ENCODE measurements around the gene APAF1. TPM values are rescaled to one million over a fixed set of nuclear protein-coding genes. Genes with fewer than 3 reads are reported as not detected.

APAF1 gene
- total and polyA plus RNA-seq, 11 donors = 2.5 to 11.6 (median 3.7) TPM

GRCh38 chr12:98757455-98757854 lies 112.4 kb downstream of the APAF1 start:
- TF ChIP-seq POLR2A (IDR thresholded peaks at IDR 0.05) (no peak), CTCF (IDR thresholded peaks at IDR 0.05) (no peak)
- no peak overlapping the region for H3K4me3 ChIP-seq
- no peaks in the 10 kb centered on the region for H3K4me1 ChIP-seq
- ATAC-seq = no peak
- no peaks in the 10 kb centered on the region for H3K9me3 ChIP-seq
- no peak overlapping the region for H3K27ac ChIP-seq
- intact Hi-C loops (cut with DNase I) = no loop called here
- DNase-seq = no peak
- 53 to 81% (median 59%) methylated on average over 3 to 4 of the region's 4 CpGs for WGBS, 4 donors
- H3K27me3 ChIP-seq = no peaks in the 10 kb centered on the region
- no peaks in the 10 kb centered on the region for H3K36me3 ChIP-seq

GRCh38 chr12:98758331-98758730 lies 113.2 kb downstream of the APAF1 start:
- WGBS, 4 donors = 41 to 66% (median 52%) methylated on average over 3 of the region's 3 CpGs
- Histone ChIP-seq H3K9me3 (no peaks in the 10 kb centered on the region), H3K27ac (no peak overlapping the region), H3K36me3 (no peaks in the 10 kb centered on the region), H3K27me3 (no peaks in the 10 kb centered on the region), H3K4me1 (no peaks in the 10 kb centered on the region), H3K4me3 (no peak overlapping the region)
- TF ChIP-seq CTCF (IDR thresholded peaks at IDR 0.05) = no peak
- no peak for TF ChIP-seq POLR2A (IDR thresholded peaks at IDR 0.05)
- intact Hi-C loops (cut with DNase I) = no loop called here
- ATAC-seq (peak in 1 of 4 donors; percentile 46), DNase-seq (peak in 2 of 5 donors; percentile 43)

GRCh38 chr12:98763656-98764055 lies 118.6 kb downstream of the APAF1 start:
- ATAC-seq = no peak

GRCh38 chr12:98767248-98767647 lies 122.2 kb downstream of the APAF1 start:
- Histone ChIP-seq H3K4me3 (no peak overlapping the region), H3K9me3 (no peaks in the 10 kb centered on the region), H3K4me1 (no peaks in the 10 kb centered on the region), H3K27ac (no peak overlapping the region), H3K36me3 (no peaks in the 10 kb centered on the region), H3K27me3 (no peaks in the 10 kb centered on the region)
- intact Hi-C loops (cut with DNase I) = no loop called here
- DNase-seq (no peak), ATAC-seq (no peak)
- 78 to 85% (median 83%) methylated on average over 9 of the region's 9 CpGs for WGBS, 4 donors
- TF ChIP-seq POLR2A (IDR thresholded peaks at IDR 0.05) (no peak), CTCF (IDR thresholded peaks at IDR 0.05) (no peak)

More at GRCh38 chr12:98763656-98764055, 118.6 kb downstream of the APAF1 start:
- Histone ChIP-seq H3K4me3 (no peak overlapping the region), H3K4me1 (no peaks in the 10 kb centered on the region), H3K27me3 (no peaks in the 10 kb centered on the region), H3K27ac (no peak overlapping the region), H3K9me3 (no peaks in the 10 kb centered on the region), H3K36me3 (no peaks in the 10 kb centered on the region)
- DNase-seq = no peak
- TF ChIP-seq POLR2A (IDR thresholded peaks at IDR 0.05) = no peak
- no peak for TF ChIP-seq CTCF (IDR thresholded peaks at IDR 0.05)
- intact Hi-C loops (cut with DNase I) = no loop called here
- 93 to 95% (median 94%) methylated on average over 4 of the region's 4 CpGs for WGBS, 4 donors
